ENCODE results near the gene ELL2. TPM values are rescaled to one million over a fixed set of nuclear protein-coding genes. Genes with fewer than 3 reads are reported as not detected.
"Not testable (repeated sequence)": the region's sequence is repeated elsewhere in the genome, so short reads cannot be mapped to it uniquely, and the experiment has no call there.

The ELL2 gene
- polyA plus RNA-seq, 1 donor = 2.8 TPM

GRCh38 chr5:95838001-95838520, 123.6 kb downstream of the ELL2 start:
- no peak for DNase-seq (ENCODE audit: low read depth)

GRCh38 chr5:95837492-95837891, 124.2 kb downstream of the ELL2 start:
- DNase-seq (ENCODE audit: low read depth) = no peak

GRCh38 chr5:95836971-95837370, 124.7 kb downstream of the ELL2 start:
- DNase-seq (ENCODE audit: low read depth) = not testable (repeated sequence)

GRCh38 chr5:95836544-95836943, 125.1 kb downstream of the ELL2 start:
- no peak for DNase-seq (ENCODE audit: low read depth)

GRCh38 chr5:95835682-95836385, 125.8 kb downstream of the ELL2 start:
- no peak for DNase-seq (ENCODE audit: low read depth)

Other genes starting within 250 kb of the ELL2 start
- gene RHOBTB3, start 230.5 kb downstream of the ELL2 start, polyA plus RNA-seq (ENCODE audit: insufficient read length) = 97.2 TPM
- 11.3 TPM for gene GLRX, start 139.1 kb downstream of the ELL2 start, polyA plus RNA-seq (ENCODE audit: insufficient read length)

All from forelimb muscle (tissue), 1 donor.